CD4-positive, alpha-beta T cell treated with Interferon alpha-2 for 1 hour (primary cell): ENCODE measurements around the gene CIROP.

ENCODE experiments used
- DNase-seq, 2 donors: peaks; one replicate each; pipeline ENCODE4 v3.0.0-alpha.2; 2020 to 2022

The CIROP gene

DNA sequence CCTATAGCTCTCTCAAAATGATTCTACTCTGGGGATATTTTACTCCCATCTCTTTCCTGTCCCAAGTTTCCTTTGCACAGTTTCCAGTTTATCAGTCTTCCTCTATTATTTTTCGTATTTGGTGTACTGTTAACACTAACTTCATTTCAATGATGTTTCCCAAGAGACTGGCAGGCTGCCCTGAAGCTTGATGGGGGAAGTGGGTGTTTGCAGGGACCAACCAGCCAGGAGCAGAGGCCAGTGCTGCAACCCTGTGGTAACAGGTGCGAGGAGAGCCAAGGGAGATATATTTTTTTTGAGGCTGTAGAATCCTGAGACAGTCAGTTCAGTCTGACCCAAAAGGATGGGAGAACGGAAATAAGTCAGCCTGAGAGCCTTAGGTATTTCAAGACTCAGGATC is 26.1 kb upstream of the CIROP start:
- no peak for DNase-seq

- DNase-seq, result no peak
Observed at GRCh38 chr14:23129759-23130316, 25.0 kb upstream of the CIROP start.

GRCh38 chr14:23128969-23129758 is 24.4 kb upstream of the CIROP start:
- no peak for DNase-seq

DNA sequence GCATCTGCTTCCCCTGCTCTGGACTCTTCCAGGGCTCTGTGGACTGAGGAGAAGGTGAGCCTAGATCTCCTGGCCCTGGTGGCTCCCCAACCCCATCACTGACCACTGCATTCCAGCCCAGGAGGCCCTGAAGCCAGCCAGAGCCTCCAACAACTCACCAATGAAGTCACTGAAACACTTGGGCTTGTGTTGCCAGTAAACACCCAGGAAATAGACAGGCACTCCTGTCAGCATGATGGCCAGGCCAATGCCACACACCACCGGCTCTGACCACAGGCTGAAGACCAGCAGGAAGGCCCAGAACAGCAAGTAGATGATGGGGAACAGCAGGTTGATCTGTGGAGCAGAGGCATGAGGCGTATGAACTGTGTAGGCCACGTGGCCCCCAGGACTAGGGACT is 23.1 kb upstream of the CIROP start:
- DNase-seq, result no peak

DNA sequence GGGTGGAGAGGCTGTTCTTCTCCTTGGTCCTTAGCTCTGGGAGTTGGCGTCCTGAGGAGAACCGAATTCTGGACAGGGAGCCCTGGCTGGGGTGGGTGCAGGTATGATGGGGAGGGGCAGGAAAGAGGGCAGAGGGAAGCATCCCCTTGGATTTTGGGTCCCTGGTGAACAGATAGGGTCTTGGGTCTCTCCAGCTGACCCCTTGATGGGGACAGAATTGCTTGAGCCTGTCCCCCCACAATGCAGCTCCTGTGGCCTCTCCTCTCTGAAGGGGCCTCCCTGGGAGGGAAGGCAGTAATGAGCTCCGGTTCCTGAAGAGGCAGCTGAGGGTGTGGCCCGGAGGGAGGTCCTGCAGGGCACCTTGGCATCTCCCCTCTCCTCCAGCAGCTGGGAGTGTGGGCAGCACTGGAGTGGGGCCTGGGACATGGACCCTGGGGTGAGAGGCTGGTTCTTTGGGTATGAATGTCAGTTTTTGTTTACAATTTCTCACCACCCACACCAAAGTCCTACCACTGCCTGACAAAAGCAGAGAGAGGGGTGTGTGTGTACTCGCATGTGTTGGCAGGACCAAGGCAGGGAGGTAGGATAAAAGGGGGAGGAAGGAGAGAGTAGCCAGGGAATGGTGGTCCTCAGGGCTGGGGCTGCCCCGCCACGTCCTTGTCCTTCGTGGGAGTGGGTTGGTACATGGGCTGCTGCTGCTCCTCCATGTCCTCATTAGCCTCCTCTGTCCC is 21.9 kb upstream of the CIROP start:
- DNase-seq, result no peak

DNA sequence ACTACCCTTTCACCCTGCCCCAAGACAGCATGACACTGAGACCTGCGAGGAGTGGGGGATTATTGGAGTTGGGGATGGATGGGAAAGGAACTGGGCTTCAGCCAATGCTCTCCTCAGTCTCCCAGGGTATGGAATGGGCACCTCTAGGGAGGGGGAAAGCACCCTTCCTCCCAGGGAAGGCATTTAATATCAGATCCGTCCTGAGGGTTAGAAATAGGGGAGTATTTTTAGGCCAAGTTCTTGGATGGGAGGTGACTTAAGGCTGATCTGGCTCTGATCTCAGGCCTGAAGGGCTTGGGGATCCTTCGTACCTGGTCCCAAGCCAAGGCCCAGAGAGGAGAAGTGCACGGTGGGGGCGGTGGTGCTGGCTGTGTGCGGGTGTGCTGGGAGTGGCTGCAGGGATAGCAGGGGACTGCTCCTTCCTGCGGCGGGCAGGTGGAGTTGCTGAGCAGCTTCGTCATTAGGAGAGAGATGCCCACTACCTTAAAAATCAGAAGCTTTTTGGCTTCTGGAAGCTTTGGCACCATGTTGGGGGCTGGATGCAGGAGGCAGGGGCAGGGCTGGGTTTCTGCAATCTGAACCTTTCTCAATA is 21.2 kb upstream of the CIROP start:
- DNase-seq, result no peak

GRCh38 chr14:23125011-23125410 is 20.2 kb upstream of the CIROP start:
- no peak for DNase-seq

DNA sequence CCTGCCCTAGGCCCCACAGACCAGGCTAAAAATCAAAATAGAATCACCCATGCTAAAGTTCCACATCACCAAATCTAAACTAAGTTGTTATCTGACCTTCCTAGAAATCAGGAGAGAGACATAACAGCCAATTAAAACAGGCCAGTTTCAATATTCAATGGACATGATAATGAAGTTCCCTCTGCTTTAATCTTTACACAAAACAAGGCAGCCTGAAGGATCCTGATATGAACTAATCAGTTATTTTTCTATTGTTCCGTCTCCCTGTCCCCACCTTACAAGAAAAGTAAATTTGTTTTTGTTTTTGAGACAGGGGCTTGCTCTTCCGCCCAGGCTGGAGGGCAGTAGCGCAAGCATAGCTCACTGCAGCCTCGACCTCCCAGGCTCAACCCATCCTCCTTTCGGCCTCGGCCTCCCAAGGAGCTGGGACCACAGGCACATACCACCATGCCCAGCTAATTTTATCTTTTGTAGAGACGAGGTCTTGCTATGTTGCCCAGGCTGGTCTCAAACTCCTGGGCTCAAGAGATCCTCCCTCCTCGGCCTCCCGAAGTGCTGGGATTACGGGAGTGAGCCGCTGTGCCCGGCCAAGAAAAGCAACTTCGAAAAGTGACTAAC is 19.7 kb upstream of the CIROP start:
- no peak for DNase-seq

GRCh38 chr14:23123419-23123818 is 18.6 kb upstream of the CIROP start:
- DNase-seq, result no peak

DNA sequence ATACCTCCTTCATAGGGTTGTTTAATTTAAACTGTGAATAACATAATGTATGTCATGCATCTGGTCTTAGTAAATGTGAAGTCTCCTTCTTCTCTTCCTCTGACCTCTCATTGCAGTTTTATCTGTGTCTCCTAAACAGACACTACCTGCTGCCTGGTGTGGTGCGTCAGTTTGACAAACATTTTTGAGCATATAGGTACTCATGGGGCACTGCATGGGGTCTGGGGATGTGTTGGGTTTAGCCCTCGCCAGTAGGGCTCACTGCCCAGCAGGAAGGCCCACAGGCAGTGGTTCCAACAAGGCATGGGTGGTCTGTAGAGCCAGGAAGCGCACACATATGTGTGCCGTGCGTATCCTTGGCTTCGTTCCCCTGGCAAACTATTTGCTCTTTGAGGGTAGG is 17.3 kb upstream of the CIROP start:
- no peak for DNase-seq

- no peak for DNase-seq
Observed at GRCh38 chr14:23121361-23121771, 16.6 kb upstream of the CIROP start.

DNA sequence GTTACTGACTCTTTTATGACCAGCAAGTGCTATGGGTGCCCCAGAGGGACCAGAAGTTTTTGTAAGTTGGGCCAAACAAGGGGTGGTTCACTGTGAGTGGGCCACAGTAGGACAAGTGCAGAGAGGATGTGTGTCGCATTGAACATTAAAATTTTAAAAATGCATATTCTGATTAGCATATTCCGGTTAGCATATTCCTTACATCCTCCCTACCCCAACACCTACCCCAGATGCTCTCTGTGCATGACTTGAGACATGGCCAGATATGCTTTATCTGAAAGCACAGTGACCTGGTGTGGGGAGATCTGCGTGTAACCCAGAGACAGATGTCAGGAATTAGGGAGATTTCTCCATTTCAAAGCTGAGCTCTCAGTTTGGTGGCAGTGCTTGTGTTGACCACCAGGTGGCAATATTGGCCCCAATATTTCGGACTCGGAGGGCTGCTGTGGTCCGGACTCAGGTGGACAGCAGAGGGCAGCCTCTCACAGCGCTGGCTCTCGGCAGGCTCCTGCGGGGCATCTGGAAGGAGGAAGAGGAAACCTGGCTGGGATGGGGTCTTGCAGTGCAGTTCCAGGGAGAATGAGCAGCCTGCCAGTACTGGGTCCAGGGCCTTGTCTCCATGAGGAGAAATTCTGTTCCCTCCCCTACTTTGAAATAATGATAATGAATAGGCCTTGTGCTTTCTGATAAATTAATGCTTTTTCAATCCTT is 15.9 kb upstream of the CIROP start:
- peak; percentile 83 to 86 for DNase-seq

- DNase-seq, result peak; percentile 34 to 38
Observed at GRCh38 chr14:23119363-23120327, 14.9 kb upstream of the CIROP start.

DNA sequence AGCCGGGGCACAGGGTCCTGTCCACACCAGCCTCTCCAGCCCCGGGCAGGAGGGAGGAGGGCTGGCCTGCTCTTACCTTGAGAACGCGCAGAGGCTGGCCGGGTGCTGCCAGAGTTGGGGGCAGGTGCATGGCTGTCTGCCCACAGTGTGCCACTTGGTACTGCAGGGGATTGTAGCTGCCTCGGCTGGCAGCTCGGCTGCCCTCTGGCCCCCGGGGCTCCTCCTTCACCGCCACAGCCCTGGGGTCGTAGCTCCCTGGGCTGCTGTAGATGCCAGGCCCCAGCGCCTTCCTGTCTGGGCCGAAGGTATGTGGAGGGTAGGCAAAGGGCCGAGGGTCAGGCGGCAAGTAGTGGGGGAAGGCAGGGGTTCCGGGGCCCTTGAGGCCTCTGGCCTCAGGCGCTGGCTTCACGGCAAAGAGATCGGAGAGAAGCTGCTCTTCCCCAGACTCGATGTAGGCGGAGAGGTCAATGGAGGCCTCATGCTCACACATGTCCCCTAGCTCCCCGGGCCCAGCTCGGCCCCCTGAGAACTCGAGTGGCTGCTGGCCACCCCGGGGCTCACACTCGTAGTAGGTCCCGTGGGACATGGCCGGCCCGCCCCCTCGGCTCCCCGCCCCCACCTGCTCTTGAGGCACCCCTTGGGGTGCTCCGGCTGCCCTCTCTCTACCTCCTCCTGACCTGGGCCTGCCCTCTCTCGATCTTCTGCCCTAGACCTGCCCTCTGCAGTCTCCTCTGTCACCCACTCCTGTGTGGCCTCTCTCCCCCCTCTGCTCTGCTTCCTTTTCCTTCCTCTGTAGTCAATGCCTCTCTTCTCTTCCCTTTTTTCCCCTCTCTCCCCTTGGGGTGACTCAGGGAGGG is 13.9 kb upstream of the CIROP start, which contains the start of gene CEBPE:
TSS of gene CEBPE (minus strand) at position 750 of the 857 bp plus-strand sequence. CDS start at position 586, 164 bp downstream.
- DNase-seq, result no peak

DNA sequence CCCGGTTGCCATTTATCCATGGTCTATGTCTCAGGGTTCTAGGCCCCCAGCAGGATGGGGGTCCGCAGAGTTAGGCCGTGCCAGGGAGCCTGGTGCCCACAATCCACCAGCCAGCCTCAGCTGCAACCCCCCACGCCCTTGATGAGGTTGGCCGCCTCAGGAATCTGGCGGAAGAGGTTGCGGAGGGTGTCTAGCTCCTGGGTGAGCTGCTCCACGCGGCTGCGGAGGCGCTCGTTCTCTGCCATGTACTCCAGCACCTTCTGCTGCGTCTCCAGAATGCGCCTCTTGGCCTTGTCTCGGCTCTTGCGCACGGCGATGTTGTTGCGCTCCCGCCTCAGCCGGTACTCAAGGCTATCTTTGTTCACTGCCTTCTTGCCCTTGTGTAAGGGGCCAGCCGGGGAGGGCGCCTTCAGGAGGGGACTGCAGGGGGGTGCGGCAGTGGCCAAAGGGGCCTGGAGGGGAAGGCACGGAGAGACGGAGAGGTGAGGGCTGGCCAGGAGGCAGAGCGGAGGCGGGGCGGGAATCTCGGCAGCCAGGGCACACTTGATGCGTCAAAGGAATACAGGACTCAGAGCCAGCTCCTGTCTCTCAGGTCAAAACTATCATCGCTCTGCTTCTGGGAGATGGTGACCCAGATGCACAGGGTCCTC is 12.7 kb upstream of the CIROP start:
- DNase-seq, result no peak

- DNase-seq, result no peak
Observed at GRCh38 chr14:23115918-23116317, 11.1 kb upstream of the CIROP start.

DNA sequence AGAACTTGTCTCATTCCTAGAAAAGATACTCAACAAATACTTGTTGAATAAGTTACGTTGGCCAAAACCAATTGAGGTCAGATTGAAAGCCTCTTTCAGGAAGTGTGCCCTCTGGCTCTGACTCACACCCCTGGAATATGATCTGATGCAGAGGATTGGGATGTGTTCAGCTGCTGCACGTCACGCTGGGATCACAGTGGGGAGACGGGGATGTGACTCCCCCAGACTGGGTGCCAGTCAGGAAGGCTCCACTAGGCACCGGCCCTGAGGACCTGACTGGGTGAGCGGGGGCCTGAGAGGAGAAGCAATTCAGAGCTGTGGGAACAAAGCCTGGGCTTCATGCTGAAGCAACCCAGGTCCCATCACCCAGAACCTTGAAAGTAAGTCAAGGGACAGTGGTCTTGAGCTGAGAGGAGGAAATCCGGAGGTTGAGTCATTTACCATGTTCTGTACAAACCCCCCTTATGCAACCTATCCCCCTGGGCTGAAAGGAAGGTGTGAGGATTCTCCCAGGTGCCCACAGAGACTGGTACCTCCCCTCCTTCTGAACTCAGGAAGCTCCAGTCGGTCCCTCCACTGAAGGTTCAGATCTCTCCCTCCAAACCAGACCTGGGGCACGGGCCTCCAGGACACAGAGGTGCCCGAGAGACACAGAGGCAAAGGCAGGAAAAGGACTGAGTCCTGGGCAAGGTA is 10.4 kb upstream of the CIROP start:
- no peak for DNase-seq

- no peak for DNase-seq
Observed at GRCh38 chr14:23114669-23115038, 9.9 kb upstream of the CIROP start.

DNA sequence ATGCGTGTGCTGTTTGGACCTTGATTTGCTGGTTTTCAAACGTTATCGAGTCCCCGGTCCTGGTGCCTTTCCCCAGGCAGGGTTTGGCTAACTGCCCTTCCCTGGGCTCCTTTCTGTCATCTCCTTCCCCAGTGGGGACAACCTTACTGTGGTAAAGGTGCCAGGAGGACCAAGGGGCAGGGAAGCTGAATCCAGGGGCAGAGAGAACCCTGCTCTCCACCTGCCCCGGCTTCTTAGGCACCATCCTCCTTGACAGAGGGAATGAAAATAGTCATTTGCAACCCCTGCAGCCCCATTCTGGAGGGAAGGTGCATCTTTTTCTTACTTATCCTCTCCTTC is 9.3 kb upstream of the CIROP start:
- DNase-seq, result no peak
